ENCODE data around the gene KREMEN1. TPM values are rescaled to one million over a fixed set of nuclear protein-coding genes. Genes with fewer than 3 reads are reported as not detected.

KREMEN1 gene
- polyA plus RNA-seq, 3 donors from 2014 or later: not detected

DNA sequence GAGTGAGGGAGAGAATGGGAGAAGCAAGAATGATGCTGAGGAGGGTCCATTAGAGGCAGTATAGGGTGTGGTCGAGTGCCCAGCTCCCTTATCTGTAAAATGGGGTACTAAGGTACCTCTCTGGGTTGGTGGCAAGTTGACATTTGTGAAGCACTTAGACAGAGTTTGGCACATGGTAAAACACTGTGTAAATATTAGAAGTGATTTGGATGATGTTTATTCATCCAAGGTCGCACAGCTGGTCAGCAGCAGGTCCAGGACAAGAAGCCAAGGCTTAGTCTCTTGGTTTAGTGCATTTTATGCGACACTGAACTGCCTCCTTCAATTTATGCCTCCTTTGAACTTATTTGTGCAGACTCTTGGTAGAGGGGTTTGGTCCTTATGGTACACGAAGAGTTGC lies 19.4 kb downstream of the KREMEN1 start:
- Mint-ChIP-seq H3K27ac (peak overlapping the region in 1 of 6 donors; percentile 1), H3K4me1 (no peaks in the 10 kb centered on the region), H3K36me3 (no peaks in the 10 kb centered on the region), H3K27me3 (ENCODE audit: low read depth in 3 of 3) (peaks cover 5 to 7% (median 6%) of the 10 kb centered on the region in 3 donors), H3K9me3 (no peaks in the 10 kb centered on the region), H3K4me3 (no peak overlapping the region)
- DNase-seq: no peak

DNA sequence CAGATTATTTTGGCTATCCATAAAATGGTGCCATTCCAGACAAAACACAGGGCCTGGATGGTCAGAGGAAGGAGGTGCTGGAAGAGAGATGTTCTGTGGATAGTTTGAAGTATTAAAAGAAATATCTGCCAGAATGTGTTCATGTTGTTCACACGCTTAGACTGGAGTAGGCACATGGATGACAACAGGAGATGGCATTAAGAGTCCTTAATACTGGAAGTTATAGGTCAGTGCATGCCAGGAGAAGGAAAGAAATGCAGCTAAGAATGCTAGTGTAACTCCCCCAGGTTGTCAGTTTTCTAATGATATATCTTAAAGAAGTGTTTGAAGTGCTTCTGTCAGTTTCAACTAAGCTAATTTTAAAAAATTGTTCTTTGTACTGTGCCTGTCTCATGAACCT lies 20.2 kb downstream of the KREMEN1 start:
- no peak overlapping the region for H3K4me3 Mint-ChIP-seq
- no peaks in the 10 kb centered on the region for H3K36me3 Mint-ChIP-seq
- no peaks in the 10 kb centered on the region for H3K4me1 Mint-ChIP-seq
- no peak overlapping the region for H3K27ac Mint-ChIP-seq
- peaks cover 5 to 7% (median 6%) of the 10 kb centered on the region in 3 donors for H3K27me3 Mint-ChIP-seq (ENCODE audit: low read depth in 3 of 3)
- DNase-seq: no peak
- no peaks in the 10 kb centered on the region for H3K9me3 Mint-ChIP-seq

DNA sequence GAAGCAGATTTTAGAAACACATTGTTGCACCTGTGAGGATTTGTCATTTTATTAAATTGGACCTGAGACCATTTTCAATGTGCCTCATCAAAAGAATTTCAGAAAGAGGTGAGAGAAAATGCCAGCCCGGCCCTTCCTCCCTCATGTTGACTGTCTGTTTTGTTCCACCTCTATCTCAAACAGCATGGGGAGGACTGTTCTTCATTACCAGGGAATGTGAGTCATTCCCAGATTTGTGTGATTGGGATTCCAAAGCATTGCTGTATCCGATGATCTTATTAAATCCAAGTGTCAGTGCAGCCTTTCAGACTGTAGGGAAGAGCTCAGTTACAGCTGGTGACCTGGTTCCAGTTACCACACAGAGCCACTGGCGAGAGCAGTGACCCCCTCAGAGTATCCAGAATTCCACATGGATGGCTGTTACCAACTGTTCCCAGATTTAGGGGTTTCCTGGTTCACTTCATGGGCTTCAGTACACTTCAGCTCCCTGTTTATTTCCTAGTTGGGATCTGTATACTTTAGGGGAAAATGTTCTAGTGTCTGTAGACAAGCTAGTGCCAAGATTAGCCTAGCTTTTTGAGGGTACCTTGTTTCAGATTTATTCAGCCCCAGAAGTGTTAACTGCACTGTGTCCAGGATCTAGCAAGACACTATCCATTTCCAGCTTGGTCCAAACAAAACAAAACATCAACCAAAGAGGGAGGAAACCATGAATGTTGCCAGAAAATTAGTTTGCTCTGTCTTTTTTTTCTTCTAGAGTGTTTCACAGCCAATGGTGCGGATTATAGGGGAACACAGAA lies 20.9 kb downstream of the KREMEN1 start:
- Mint-ChIP-seq H3K27ac (no peak overlapping the region), H3K9me3 (no peaks in the 10 kb centered on the region), H3K36me3 (no peaks in the 10 kb centered on the region), H3K4me1 (no peaks in the 10 kb centered on the region), H3K27me3 (ENCODE audit: low read depth in 3 of 3) (peaks cover 5 to 7% (median 6%) of the 10 kb centered on the region in 3 donors), H3K4me3 (no peak overlapping the region)
- no peak for DNase-seq

DNA sequence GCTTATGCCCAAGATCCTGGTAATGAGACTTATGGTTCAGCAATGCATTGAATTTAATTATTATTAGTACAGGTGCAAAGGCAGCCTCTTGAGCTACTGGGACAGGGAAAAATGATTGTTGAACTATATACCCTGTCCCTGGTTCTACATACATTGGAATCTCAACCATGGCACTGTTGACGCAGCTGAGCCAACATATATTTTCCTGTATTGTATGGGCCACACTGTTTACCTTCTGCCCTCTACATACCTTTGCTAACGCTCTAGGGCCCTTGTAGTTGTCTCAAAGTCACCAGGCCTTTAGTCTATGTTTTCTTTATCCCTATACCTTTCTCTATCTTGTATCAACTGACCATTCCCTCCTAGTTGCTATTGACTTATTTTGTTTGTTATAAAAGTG lies 22.6 kb downstream of the KREMEN1 start:
- Mint-ChIP-seq H3K27ac (no peak overlapping the region), H3K4me1 (no peaks in the 10 kb centered on the region), H3K4me3 (no peak overlapping the region), H3K27me3 (ENCODE audit: low read depth in 3 of 3) (peaks cover 5 to 9% (median 5%) of the 10 kb centered on the region in 3 donors), H3K9me3 (no peaks in the 10 kb centered on the region), H3K36me3 (no peaks in the 10 kb centered on the region)
- DNase-seq: no peak

DNA sequence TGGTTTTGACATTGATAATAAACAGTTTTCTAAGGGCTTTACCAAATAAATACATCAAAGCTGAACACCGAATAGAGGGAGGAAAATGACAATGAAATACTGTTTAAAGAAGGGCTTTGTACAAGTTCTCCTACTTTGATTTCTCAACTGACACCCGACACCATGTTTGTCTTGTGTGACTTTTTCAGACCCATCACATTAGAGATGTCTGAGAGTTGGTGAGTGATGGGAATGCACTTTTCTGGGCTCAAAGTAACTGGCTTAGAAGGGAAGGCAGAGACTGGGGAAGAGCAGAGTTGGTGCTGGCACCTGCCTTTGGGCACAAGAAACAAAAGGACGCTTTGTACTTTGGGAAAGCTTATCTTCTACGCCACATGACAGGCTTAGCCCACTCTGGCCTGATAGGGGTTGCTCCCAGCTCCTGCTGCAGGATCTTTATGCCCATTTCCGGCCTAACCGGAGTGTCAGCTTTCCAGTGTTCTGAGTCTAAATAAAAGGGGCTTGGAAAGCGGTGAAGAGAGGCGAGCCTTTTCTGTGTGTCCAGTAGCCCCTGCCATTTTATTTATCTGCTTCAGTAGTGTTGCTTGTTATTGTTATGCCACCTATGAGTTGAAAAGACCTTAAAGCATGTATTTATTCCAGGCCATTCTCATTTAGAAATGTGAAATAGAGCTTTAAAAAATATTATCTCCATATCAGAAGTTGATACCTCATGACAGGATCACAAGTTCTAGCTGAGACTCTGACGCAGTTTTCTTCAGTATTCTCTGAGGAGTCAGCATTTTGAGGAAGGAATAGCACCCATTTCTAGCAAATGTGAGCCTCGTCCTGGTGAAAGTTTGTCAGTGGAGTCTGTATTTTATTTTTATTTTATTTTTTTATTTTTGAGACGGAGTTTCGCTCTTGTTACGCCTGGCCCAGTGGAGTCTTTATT lies 24.2 kb downstream of the KREMEN1 start:
- Mint-ChIP-seq H3K9me3 (no peaks in the 10 kb centered on the region), H3K27ac (no peak overlapping the region), H3K4me1 (no peaks in the 10 kb centered on the region), H3K27me3 (ENCODE audit: low read depth in 3 of 3) (peaks cover 0 to 8% (median 5%) of the 10 kb centered on the region in 3 donors), H3K4me3 (no peak overlapping the region), H3K36me3 (no peaks in the 10 kb centered on the region)
- no peak for DNase-seq

DNA sequence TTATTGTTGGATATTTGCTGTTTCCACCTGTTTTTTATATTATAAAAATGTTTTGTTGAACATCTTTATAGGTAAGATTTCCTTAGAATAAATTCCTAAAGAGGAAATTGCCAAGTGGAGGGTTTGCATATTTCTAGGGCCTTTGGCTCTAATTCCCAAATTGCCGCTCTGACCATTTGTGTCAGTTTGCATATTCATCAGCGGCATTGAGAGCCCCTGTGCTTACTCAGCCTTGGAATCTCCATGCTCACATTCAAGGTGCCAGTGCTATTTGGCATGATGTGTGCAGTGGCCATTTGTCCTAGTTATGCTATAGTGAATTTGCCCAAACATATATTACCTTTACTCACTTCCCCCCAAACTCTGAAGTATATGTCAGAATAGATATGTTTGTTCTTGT lies 25.5 kb downstream of the KREMEN1 start:
- no peak for DNase-seq
- Mint-ChIP-seq H3K4me1 (no peaks in the 10 kb centered on the region), H3K27ac (no peak overlapping the region), H3K36me3 (no peaks in the 10 kb centered on the region), H3K9me3 (no peaks in the 10 kb centered on the region), H3K4me3 (no peak overlapping the region), H3K27me3 (ENCODE audit: low read depth in 3 of 3) (peaks cover 3 to 7% (median 5%) of the 10 kb centered on the region in 3 donors)

DNA sequence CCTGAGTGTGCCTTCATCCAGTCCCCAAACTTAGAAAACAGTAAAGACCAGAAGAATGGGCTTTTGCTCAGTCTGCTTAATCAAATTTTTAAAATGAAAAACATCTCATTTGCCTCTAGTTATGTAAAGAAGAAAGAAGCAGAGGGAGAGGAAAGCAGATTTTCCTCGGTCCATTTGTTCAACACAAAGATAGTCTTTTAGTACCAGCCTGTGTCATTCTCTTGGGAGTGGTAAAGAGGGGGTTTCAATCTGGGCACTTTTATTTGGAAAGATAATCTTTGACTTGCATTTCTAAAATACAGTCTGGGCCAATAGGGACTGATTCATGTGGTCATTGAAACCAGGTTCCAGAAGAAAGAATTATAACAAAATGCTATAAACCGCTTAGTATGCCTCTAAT lies 29.5 kb downstream of the KREMEN1 start:
- no peak for DNase-seq
- Mint-ChIP-seq H3K4me3 (no peak overlapping the region), H3K9me3 (no peaks in the 10 kb centered on the region), H3K36me3 (no peaks in the 10 kb centered on the region), H3K4me1 (no peaks in the 10 kb centered on the region), H3K27ac (no peak overlapping the region), H3K27me3 (ENCODE audit: low read depth in 3 of 3) (peaks cover 5 to 13% (median 11%) of the 10 kb centered on the region in 3 donors)

DNA sequence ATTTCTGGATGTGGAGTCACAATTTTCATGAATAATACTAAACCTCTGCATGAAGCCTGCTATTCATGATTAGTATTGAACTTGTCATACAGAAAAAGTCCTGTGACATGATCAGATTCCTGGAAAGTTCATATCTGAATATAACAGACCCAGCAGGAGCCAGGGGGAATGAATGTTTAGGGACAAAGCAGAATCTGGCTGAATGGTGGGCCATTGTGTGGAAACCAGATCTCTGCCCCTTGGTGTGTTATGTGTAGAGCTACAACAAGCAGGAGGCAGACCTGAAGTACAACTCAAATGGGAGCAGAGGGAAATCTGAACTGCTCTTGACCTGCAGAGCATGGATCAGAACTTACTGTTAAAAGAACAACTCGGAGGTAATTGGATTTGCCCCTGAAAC lies 30.3 kb downstream of the KREMEN1 start:
- H3K9me3 Mint-ChIP-seq: no peaks in the 10 kb centered on the region
- no peaks in the 10 kb centered on the region for H3K4me1 Mint-ChIP-seq
- H3K27me3 Mint-ChIP-seq (ENCODE audit: low read depth in 3 of 3): peaks cover 5 to 13% (median 11%) of the 10 kb centered on the region in 3 donors
- no peak for DNase-seq
- H3K4me3 Mint-ChIP-seq: no peak overlapping the region
- H3K36me3 Mint-ChIP-seq: no peaks in the 10 kb centered on the region
- no peak overlapping the region for H3K27ac Mint-ChIP-seq

DNA sequence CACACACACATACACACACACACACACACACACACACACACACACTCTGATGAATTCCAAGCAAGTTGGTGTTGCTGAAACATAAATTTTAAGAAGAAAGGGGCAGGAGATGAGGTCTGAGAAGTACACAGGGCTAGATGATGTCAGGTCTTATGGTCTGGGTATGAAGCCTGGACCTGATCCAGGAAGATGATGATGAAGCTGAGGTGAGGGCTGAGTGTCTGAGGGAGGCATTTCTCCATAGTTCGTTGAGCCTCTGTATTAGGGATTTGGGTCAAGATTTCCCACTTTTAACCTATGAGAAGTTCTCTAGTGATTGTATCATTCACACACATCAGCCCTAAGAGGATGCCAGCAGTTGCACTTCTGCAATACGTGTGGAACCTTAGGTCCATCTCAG lies 32.6 kb downstream of the KREMEN1 start:
- Mint-ChIP-seq H3K36me3 (no peaks in the 10 kb centered on the region), H3K27ac (no peak overlapping the region), H3K27me3 (ENCODE audit: low read depth in 3 of 3) (peaks cover 5 to 11% (median 9%) of the 10 kb centered on the region in 3 donors), H3K4me1 (no peaks in the 10 kb centered on the region), H3K4me3 (no peak overlapping the region), H3K9me3 (no peaks in the 10 kb centered on the region)
- DNase-seq: no peak

DNA sequence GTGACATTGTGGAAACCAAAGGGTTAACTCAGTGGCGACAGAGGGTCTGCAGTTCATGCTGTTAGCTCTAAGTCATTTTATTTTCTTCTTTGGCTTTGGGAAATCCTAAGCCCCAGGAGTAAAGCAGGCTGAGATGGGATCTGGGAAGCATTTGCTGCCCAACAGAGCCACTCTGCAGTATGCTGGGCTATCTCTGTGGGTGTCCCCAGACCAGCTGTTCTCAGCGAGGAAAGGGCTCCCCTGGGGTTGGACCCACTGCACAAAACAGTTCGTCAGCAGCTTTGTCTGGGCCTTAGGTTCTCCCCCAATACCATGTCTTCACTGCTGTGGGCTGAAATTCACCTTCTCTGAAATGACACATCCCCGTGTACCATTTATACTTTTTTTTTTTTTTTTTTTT lies 34.0 kb downstream of the KREMEN1 start:
- Mint-ChIP-seq H3K27ac (no peak overlapping the region), H3K27me3 (ENCODE audit: low read depth in 3 of 3) (peaks cover 5 to 14% (median 9%) of the 10 kb centered on the region in 3 donors), H3K36me3 (no peaks in the 10 kb centered on the region), H3K4me1 (no peaks in the 10 kb centered on the region), H3K4me3 (no peak overlapping the region), H3K9me3 (no peaks in the 10 kb centered on the region)
- no peak for DNase-seq

DNA sequence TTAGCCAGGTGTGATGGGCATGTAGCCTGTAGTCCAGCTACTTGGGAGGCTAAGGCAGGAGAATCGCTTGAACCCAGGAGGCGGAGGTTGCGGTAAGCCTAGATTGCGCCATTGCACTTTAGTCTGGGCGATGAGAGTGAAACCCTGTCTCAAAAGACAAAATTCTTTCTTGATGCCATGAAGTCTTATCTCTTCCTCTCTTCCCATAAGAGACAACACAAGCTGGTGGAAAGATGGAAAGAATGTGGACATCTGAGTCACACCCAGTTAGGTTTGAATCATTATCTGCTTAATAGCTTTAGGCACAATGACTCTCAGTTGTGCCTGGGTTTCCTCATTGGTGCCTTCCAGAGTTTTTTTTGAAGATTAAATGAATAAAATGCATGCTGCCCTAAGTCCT lies 35.3 kb downstream of the KREMEN1 start:
- H3K27ac Mint-ChIP-seq: no peak overlapping the region
- peaks cover 3 to 14% (median 9%) of the 10 kb centered on the region in 3 donors for H3K27me3 Mint-ChIP-seq (ENCODE audit: low read depth in 3 of 3)
- no peaks in the 10 kb centered on the region for H3K4me1 Mint-ChIP-seq
- no peaks in the 10 kb centered on the region for H3K36me3 Mint-ChIP-seq
- H3K4me3 Mint-ChIP-seq: no peak overlapping the region
- DNase-seq: no peak
- H3K9me3 Mint-ChIP-seq: no peaks in the 10 kb centered on the region

DNA sequence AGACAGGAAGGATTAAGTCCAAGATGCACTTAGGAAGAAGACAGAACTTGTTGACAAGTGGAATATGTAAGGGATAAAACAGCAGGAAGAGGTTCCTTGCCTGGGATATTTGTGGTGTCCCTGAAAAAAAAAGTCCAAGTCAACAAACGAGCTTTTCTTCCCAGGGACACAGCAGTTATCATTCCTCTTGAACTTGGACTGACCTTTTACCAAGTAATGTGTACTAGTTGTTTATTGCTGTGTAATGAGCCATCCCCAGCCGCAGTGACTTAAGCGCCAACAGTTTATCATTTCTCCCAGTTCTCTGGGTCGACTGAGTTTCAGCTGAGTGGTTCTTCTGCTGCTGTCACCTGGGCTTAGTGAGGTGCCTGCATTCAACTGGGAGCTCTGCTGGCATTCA lies 37.0 kb downstream of the KREMEN1 start:
- Mint-ChIP-seq H3K27me3 (ENCODE audit: low read depth in 3 of 3) (peaks cover 0 to 13% (median 12%) of the 10 kb centered on the region in 3 donors), H3K4me1 (no peaks in the 10 kb centered on the region), H3K4me3 (no peak overlapping the region), H3K36me3 (peaks cover 0 to 3% (median 0%) of the 10 kb centered on the region in 3 donors), H3K9me3 (no peaks in the 10 kb centered on the region), H3K27ac (no peak overlapping the region)
- no peak for DNase-seq

DNA sequence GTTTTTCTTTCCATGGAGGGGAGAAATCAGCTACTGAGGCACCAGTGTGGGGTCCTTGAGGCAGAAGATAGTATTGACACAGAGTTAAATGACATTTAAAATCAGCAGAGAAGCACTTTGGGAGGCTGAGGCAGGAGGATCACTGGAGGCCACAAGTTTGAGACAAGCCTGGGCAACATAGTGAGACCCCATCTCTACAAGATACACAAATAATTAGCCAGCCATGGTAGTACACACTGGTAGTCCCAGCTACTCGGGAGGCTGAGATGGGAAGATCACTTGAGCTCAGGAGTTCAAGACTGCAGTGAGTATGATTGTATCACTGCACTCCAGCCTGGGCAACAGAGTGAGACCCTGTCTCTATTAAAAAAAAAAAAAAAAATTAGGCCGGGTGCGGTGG lies 38.1 kb downstream of the KREMEN1 start:
- Mint-ChIP-seq H3K27me3 (ENCODE audit: low read depth in 3 of 3) (peaks cover 3 to 10% (median 9%) of the 10 kb centered on the region in 3 donors), H3K4me3 (no peak overlapping the region), H3K27ac (no peak overlapping the region), H3K9me3 (no peaks in the 10 kb centered on the region), H3K4me1 (peaks cover under 1 to 2% of the 10 kb centered on the region in 2 donors), H3K36me3 (peaks cover 0 to 5% (median 0%) of the 10 kb centered on the region in 3 donors)
- no peak for DNase-seq

DNA sequence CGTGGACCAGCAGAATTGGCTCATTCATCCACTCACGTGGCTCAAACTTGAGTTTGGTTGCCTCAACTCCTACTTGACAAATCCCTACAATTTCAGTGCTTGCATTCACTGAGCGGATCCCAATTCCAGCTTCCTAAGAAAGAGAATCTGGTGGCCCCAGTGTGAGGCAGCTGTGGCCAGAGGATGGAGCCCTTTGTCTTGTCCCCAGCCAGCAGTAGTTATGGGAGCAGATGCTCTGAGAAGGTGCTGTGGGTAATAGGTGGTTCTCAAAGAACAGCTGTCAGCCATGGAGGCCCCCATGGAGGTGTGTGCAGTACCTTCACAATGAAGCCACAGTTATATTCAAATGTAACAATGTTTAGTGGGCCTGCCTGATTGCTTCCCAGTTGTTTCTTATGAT lies 39.3 kb downstream of the KREMEN1 start:
- no peak overlapping the region for H3K27ac Mint-ChIP-seq
- H3K27me3 Mint-ChIP-seq (ENCODE audit: low read depth in 3 of 3): peaks cover 7 to 9% (median 7%) of the 10 kb centered on the region in 3 donors
- peaks cover 0 to 5% (median 0%) of the 10 kb centered on the region in 3 donors for H3K36me3 Mint-ChIP-seq
- H3K9me3 Mint-ChIP-seq: no peaks in the 10 kb centered on the region
- H3K4me1 Mint-ChIP-seq: peaks cover 11 to 14% of the 10 kb centered on the region in 2 donors
- H3K4me3 Mint-ChIP-seq: no peak overlapping the region
- no peak for DNase-seq

All from immature natural killer cell (primary cell).